K562 (cell line): ENCODE data around the gene CSAG2. TPM values are rescaled to one million over a fixed set of nuclear protein-coding genes. Genes with fewer than 3 reads are reported as not detected.
A peak's percentile ranks its signal among the peaks of the same experiment; 100 is the strongest.

ENCODE experiments used
- ATAC-seq: fragments of 200-7000 bp; cut with Tn5 transposase; 3 replicates; pipeline ENCODE4 v1.9.1; 2020; ENCODE audit warnings: moderate library complexity
- BruUV-seq: library from RNA; stranded (reverse); fragments of 400-500 nt; replicated peaks from 2 replicates; lab custom pipeline; 2021; lab: Mats Ljungman, UMichigan
- CTCF ChIA-PET: fragments of 300-600 bp; formaldehyde crosslinking; extraction: SDS; loops from one replicate; lab custom pipeline; 2021; ENCODE audit warnings: low intra/inter-chr PET ratio; lab: Yijun Ruan, JAX
- POLR2A ChIA-PET: fragments of 300-600, 350-650 bp; sonication (Branson Sonifier 250); formaldehyde crosslinking; extraction: SDS; loops from one replicate; lab custom pipeline; 2021; ENCODE audit warnings: antibody characterized with exemption, inconsistent platforms; lab: Yijun Ruan, JAX
- DNase-seq, 4 experiments: peaks; one replicate each; pipeline versions ENCODE4 v3.0.0 to v3.0.0-alpha.2; 2011 to 2018; ENCODE audit warnings: low spot score in 3 of 4, mixed read lengths in 3 of 4; ENCODE audit errors: extremely low read depth in 1 of 4
- FAIRE-seq: peaks from 2 replicates; lab custom pipeline; 2011; peaks lifted over from hg19 to GRCh38; lab: Jason Lieb, UNC
- H2AFZ ChIP-seq: 2 replicates; pipeline ENCODE4 v1.6.0; 2011; ENCODE audit warnings: low read depth, low read length, control low read depth, inconsistent platforms
- H3K27ac ChIP-seq: fragments of 200-600 bp; 3 replicates; pipeline ENCODE4 v1.8.0; 2011; ENCODE audit warnings: low read depth, mild to moderate bottlenecking, control low read depth, inconsistent platforms, low read length, moderate library complexity, mixed read lengths; ENCODE audit errors: extremely low read depth
- H3K27me3 ChIP-seq, 2 experiments: fragments of 300-600 bp in 1 of 2; 2 replicates in 1 of 2; 3 replicates in 1 of 2; pipeline versions ENCODE4 v1.6.0 to v1.8.0; 2011; ENCODE audit warnings: inconsistent platforms in 2 of 2, low read length in 2 of 2, mild to moderate bottlenecking in 1 of 2, mixed read lengths in 1 of 2, moderate library complexity in 1 of 2; ENCODE audit not compliant: control insufficient read depth in 2 of 2, insufficient read depth in 2 of 2
- H3K36me3 ChIP-seq: fragments of 300-600 bp; 3 replicates; pipeline ENCODE4 v1.8.0; 2011; ENCODE audit warnings: mild to moderate bottlenecking, low read length, inconsistent platforms; ENCODE audit not compliant: control insufficient read depth, insufficient read depth
- H3K4me1 ChIP-seq, 2 experiments: fragments of 200-600 bp in 1 of 2; replicated peaks in 1 of 2; 2 replicates in 1 of 2; 3 replicates in 1 of 2; pipeline versions ENCODE4 v1.5.1 to v1.8.0; 2011; ENCODE audit warnings: inconsistent platforms in 2 of 2, low read length in 2 of 2, mild to moderate bottlenecking in 1 of 2, mixed read lengths in 1 of 2, moderate library complexity in 1 of 2; ENCODE audit not compliant: control insufficient read depth in 2 of 2, insufficient read depth in 2 of 2
- H3K4me2 ChIP-seq: 2 replicates; pipeline ENCODE4 v1.6.1; 2011; ENCODE audit warnings: low read length, control low read depth, inconsistent platforms, mixed read lengths; ENCODE audit not compliant: insufficient read depth
- H3K4me3 ChIP-seq: fragments of 200-600 bp; sonication (generic), shearing (Covaris generic); 2 replicates; pipeline ENCODE4 v1.5.1; 2016; ENCODE audit warnings: control low read depth, inconsistent platforms
- H3K79me2 ChIP-seq: fragments of 200-600 bp; 3 replicates; pipeline ENCODE4 v1.8.0; 2011; ENCODE audit warnings: low read length, inconsistent platforms; ENCODE audit not compliant: control insufficient read depth, insufficient read depth
- H3K9ac ChIP-seq, 2 experiments: 2 replicates each; pipeline versions ENCODE4 v1.6.0 to v1.6.1; 2011; ENCODE audit warnings: low read depth in 2 of 2, low read length in 2 of 2, control low read depth in 1 of 2, inconsistent platforms in 1 of 2, mild to moderate bottlenecking in 1 of 2, mixed read lengths in 1 of 2; ENCODE audit not compliant: insufficient read depth in 1 of 2
- H3K9me1 ChIP-seq: one replicate; pipeline ENCODE4 v1.6.0; 2011; ENCODE audit warnings: inconsistent platforms, mild to moderate bottlenecking, low read length, moderate library complexity; ENCODE audit not compliant: control insufficient read depth, insufficient read depth
- H3K9me3 ChIP-seq: replicated peaks from 2 replicates; pipeline ENCODE4 v1.5.1; 2011; ENCODE audit warnings: low read depth, low read length, inconsistent platforms; ENCODE audit not compliant: control insufficient read depth, insufficient read depth
- H4K20me1 ChIP-seq: replicated peaks from 2 replicates; pipeline ENCODE4 v1.6.1; 2011; ENCODE audit warnings: low read length, inconsistent platforms, mixed read lengths; ENCODE audit not compliant: control insufficient read depth, insufficient read depth
- MYBL2 ChIP-seq, 2 experiments: fragments of 450-650 bp in 1 of 2; sonication (generic) in 1 of 2; formaldehyde crosslinking in 1 of 2; IDR thresholded peaks; 2 replicates each; pipeline versions ENCODE4 v1.6.1 to v1.8.1; 2017 to 2022; ENCODE audit warnings: borderline replicate concordance in 1 of 2, inconsistent platforms in 1 of 2, low read depth in 1 of 2, mild to moderate bottlenecking in 1 of 2, missing genetic modification reagents in 1 of 2, moderate library complexity in 1 of 2
- POLR2G ChIP-seq: fragments of 200-400 bp; formaldehyde crosslinking; IDR thresholded peaks from 2 replicates; pipeline ENCODE4 v1.6.1; 2017; ENCODE audit warnings: low read depth, mild to moderate bottlenecking, antibody characterized with exemption, low read length, moderate library complexity
- RBM25 ChIP-seq: fragments of 200-400 bp; formaldehyde crosslinking; IDR thresholded peaks from 2 replicates; pipeline ENCODE4 v1.6.1; 2018; ENCODE audit warnings: low read length, low read depth, moderate library complexity; ENCODE audit not compliant: severe bottlenecking
- YY1 ChIP-seq, 3 experiments: IDR thresholded peaks; 2 replicates each; pipeline ENCODE4 v1.6.1; 2011; ENCODE audit warnings: low read length in 2 of 3, mild to moderate bottlenecking in 2 of 3, moderate library complexity in 2 of 3, borderline replicate concordance in 1 of 3, control low read depth in 1 of 3, low read depth in 1 of 3; ENCODE audit not compliant: insufficient read depth in 3 of 3, insufficient replicate concordance in 2 of 3, control insufficient read depth in 1 of 3, insufficient read length in 1 of 3; ENCODE audit errors: extremely low read depth in 1 of 3
- ZBTB2 ChIP-seq: fragments of 450-650 bp; IDR thresholded peaks from 2 replicates; pipeline ENCODE4 v1.6.1; 2016; ENCODE audit warnings: antibody characterized with exemption
- ZNF592 ChIP-seq: fragments of 450-650 bp; IDR thresholded peaks from 2 replicates; pipeline ENCODE4 v1.6.1; 2017; ENCODE audit warnings: antibody characterized with exemption, mild to moderate bottlenecking
- WGBS: fragments of 100-300 bp; shearing (Covaris generic); methylation state at CpG from one replicate; pipeline ENCODE4 v1.1.6; 2016; ENCODE audit warnings: low coverage, mixed read lengths; ENCODE audit not compliant: insufficient coverage; ENCODE audit errors: missing lambda C conversion rate; 5-methylcytosine and 5-hydroxymethylcytosine counted together
- in situ Hi-C: fragments of 300-500 bp; cut with MboI; formaldehyde crosslinking; loops from 4 replicates; pipeline ENCODE4 v1.15.0; 2018; ENCODE audit warnings: inconsistent platforms, mixed read lengths
- intact Hi-C: fragments of 100-400 bp; cut with micrococcal nuclease; formaldehyde crosslinking; loops from 2 replicates; pipeline ENCODE4 v1.14.2; 2022
- polyA plus RNA-seq, 8 experiments: library from polyadenylated mRNA; depleted of rRNA in 4 of 8; stranded (reverse) in 5 of 8; unstranded in 3 of 8; fragments of >200 nt; fragmentation: Nextera tagmentation in 2 of 8; fragmentation: Illumina TruSeq in 1 of 8; extraction: Ambion mirVana in 2 of 8; extraction: Trizol in 1 of 8; gene quantifications; 2 replicates each; pipeline versions ENCODE4 v1.2.1 to v1.2.3, GENCODE V29; 2011 to 2014; ENCODE audit warnings: inconsistent platforms in 1 of 8, missing spikeins in 1 of 8
- total RNA-seq, 7 experiments: library from RNA; depleted of rRNA in 6 of 7; stranded (reverse); fragments of >200 nt in 6 of 7; fragmentation: Illumina TruSeq in 2 of 7; extraction: Trizol in 2 of 7; gene quantifications; 2 replicates each; pipeline versions ENCODE4 v1.2.1 to v1.2.3, GENCODE V29; 2011 to 2021; ENCODE audit warnings: low replicate concordance in 1 of 7

CSAG2 gene
- total and polyA plus RNA-seq, 9 of the 15 experiments (the other 6 are each of a cell fraction or from before 2014, with no cell fraction given): 0.18 to 0.38 (median 0.27) TPM; not detected in 5

GRCh38 chrX:152735860-152736511, 26.9 kb upstream of the CSAG2 start:
- Histone ChIP-seq H3K36me3 (peaks cover 30% of the 10 kb centered on the region), H3K4me3 (no peak overlapping the region), H3K79me2 (peaks cover 47% of the 10 kb centered on the region), H4K20me1 (no peaks in the 10 kb centered on the region), H3K27ac (no peak overlapping the region; the same call in 2 of the 3 replicates), H3K9me1 (no peaks in the 10 kb centered on the region), H3K9me3 (no peaks in the 10 kb centered on the region), H3K4me1 (peaks cover 0 to 5% of the 10 kb centered on the region in 2 experiments; a peak in 2 of 5 replicates), H2AFZ (no peak overlapping the region), H3K4me2 (no peak overlapping the region), H3K27me3 (no peaks in the 10 kb centered on the region), H3K9ac (peak overlapping the region in 1 of 2 experiments; percentile 45; a peak in 1 of 4 replicates)
- in situ Hi-C loops: no loop called here
- ATAC-seq: no peak
- intact Hi-C loops: no loop called here
- no peak for DNase-seq
- BruUV-seq: no TSS peak
- POLR2A ChIA-PET: no interaction called here
- TF ChIP-seq MYBL2 (IDR thresholded peaks at IDR 0.05; ENCODE audit: low read depth): no peak
- no peak for TF ChIP-seq MYBL2 (CRISPR knock-in tag; IDR thresholded peaks at IDR 0.05; ENCODE audit: borderline replicate concordance)
- TF ChIP-seq POLR2G: 0 out of 2 replicates have a peak, but pooled peaks have one; percentile 16
- FAIRE-seq: no peak
- CTCF ChIA-PET: no interaction called here
- WGBS: 85% methylated on average over 9 of the region's 12 CpGs

GRCh38 chrX:152735101-152735500, 26.0 kb upstream of the CSAG2 start:
- Histone ChIP-seq H3K9me1 (no peaks in the 10 kb centered on the region), H3K9me3 (no peaks in the 10 kb centered on the region), H3K27me3 (no peaks in the 10 kb centered on the region), H2AFZ (no peak overlapping the region), H4K20me1 (no peaks in the 10 kb centered on the region), H3K79me2 (peaks cover 48% of the 10 kb centered on the region), H3K9ac (0 out of 4 replicates have a peak overlapping the region, but pooled peaks have one; percentile 0 to 89), H3K27ac (no peak overlapping the region), H3K4me1 (peaks cover 0 to 5% of the 10 kb centered on the region in 2 experiments; a peak in 2 of 5 replicates), H3K4me2 (peak overlapping the region; percentile 80; the same call in 1 of the 2 replicates), H3K36me3 (peaks cover 30% of the 10 kb centered on the region), H3K4me3 (peak overlapping the region; percentile 77; the same call in 1 of the 2 replicates)
- ATAC-seq: no peak
- BruUV-seq: no TSS peak
- ChIA-PET POLR2A (no interaction called here), CTCF (no interaction called here)
- FAIRE-seq: no peak
- in situ Hi-C loops: no loop called here
- 38% methylated on average over 1 of the region's 2 CpGs for WGBS
- intact Hi-C loops: no loop called here
- peak in 1 of 4 experiments; percentile 5 for DNase-seq
- no peak for TF ChIP-seq ZBTB2
- TF ChIP-seq YY1 (IDR thresholded peaks at IDR 0.05; ENCODE audit: borderline replicate concordance in 1 of 3, control insufficient read depth in 1 of 3, extremely low read depth in 1 of 3, insufficient read depth in 3 of 3, insufficient read length in 1 of 3, insufficient replicate concordance in 2 of 3, low read depth in 1 of 3, low read length in 2 of 3): no peak
- TF ChIP-seq ZNF592: no peak
- TF ChIP-seq RBM25: no peak
